Adipocyte (in vitro differentiated cells): ENCODE measurements around the gene SLC38A3.
"Not testable (repeated sequence)": the region's sequence is repeated elsewhere in the genome, so short reads cannot be mapped to it uniquely, and the experiment has no call there.

ENCODE experiments used
- DNase-seq: peaks from one replicate; pipeline ENCODE4 v3.0.0-alpha.2; 2015; ENCODE audit warnings: low read depth
- H3K27me3 ChIP-seq: replicated peaks from 2 replicates; pipeline ENCODE4 v1.7.0; 2013; ENCODE audit warnings: mild to moderate bottlenecking, low read length, moderate library complexity; ENCODE audit not compliant: control insufficient read depth, insufficient read depth
- H3K36me3 ChIP-seq: 2 replicates; pipeline ENCODE4 v1.7.0; 2013; ENCODE audit warnings: low read length, mild to moderate bottlenecking, moderate library complexity; ENCODE audit not compliant: control insufficient read depth, insufficient read depth, severe bottlenecking
- H3K4me1 ChIP-seq: 2 replicates; pipeline ENCODE4 v1.7.0; 2013; ENCODE audit warnings: mild to moderate bottlenecking, low read length, moderate library complexity; ENCODE audit not compliant: control insufficient read depth, insufficient read depth
- H3K4me3 ChIP-seq: 2 replicates; pipeline ENCODE4 v1.7.0; 2013; ENCODE audit warnings: mild to moderate bottlenecking, low read length, moderate library complexity
- H3K9ac ChIP-seq: 2 replicates; pipeline ENCODE4 v1.7.0; 2013; ENCODE audit warnings: mild to moderate bottlenecking, low read length, moderate library complexity
- H3K9me3 ChIP-seq: 2 replicates; pipeline ENCODE4 v1.7.0; 2013; ENCODE audit warnings: mild to moderate bottlenecking, low read length, moderate library complexity; ENCODE audit not compliant: control insufficient read depth

SLC38A3 gene

GRCh38 chr3:50228184-50228763 lies 23.2 kb downstream of the SLC38A3 start:
- H3K36me3 ChIP-seq, H3K9me3 ChIP-seq, DNase-seq, H3K4me1 ChIP-seq: not testable (repeated sequence)
- H3K27me3 ChIP-seq = peaks cover 12% of the 10 kb centered on the region
- peak overlapping the region; percentile 89 for H3K4me3 ChIP-seq
- peak overlapping the region; percentile 93 for H3K9ac ChIP-seq

GRCh38 chr3:50229490-50229889 lies 24.4 kb downstream of the SLC38A3 start:
- Histone ChIP-seq H3K27me3 (peaks cover 4% of the 10 kb centered on the region), H3K9me3 (no peaks in the 10 kb centered on the region), H3K4me1 (peaks cover 10% of the 10 kb centered on the region), H3K36me3 (no peaks in the 10 kb centered on the region), H3K4me3 (no peak overlapping the region), H3K9ac (no peak overlapping the region)
- DNase-seq = no peak

- Histone ChIP-seq H3K4me1 (peaks cover 14% of the 10 kb centered on the region), H3K36me3 (no peaks in the 10 kb centered on the region), H3K4me3 (no peak overlapping the region), H3K9ac (no peak overlapping the region), H3K9me3 (no peaks in the 10 kb centered on the region), H3K27me3 (peaks cover 3% of the 10 kb centered on the region)
- DNase-seq = no peak
Observed at GRCh38 chr3:50230104-50230793, 25.2 kb downstream of the SLC38A3 start.

- H3K9me3 ChIP-seq = no peaks in the 10 kb centered on the region
Observed at GRCh38 chr3:50230794-50231125, 25.7 kb downstream of the SLC38A3 start.

GRCh38 chr3:50231581-50231980 lies 26.5 kb downstream of the SLC38A3 start:
- Histone ChIP-seq H3K9me3 (no peaks in the 10 kb centered on the region), H3K4me1 (peaks cover 17% of the 10 kb centered on the region), H3K9ac (no peak overlapping the region), H3K4me3 (no peak overlapping the region), H3K27me3 (no peaks in the 10 kb centered on the region), H3K36me3 (no peaks in the 10 kb centered on the region)
- DNase-seq = no peak

More at GRCh38 chr3:50230794-50231125, 25.7 kb downstream of the SLC38A3 start:
- H3K36me3 ChIP-seq = no peaks in the 10 kb centered on the region
- DNase-seq = no peak
- H3K9ac ChIP-seq = no peak overlapping the region
- no peaks in the 10 kb centered on the region for H3K27me3 ChIP-seq
- no peak overlapping the region for H3K4me3 ChIP-seq
- H3K4me1 ChIP-seq = peaks cover 17% of the 10 kb centered on the region

- Histone ChIP-seq H3K4me1 (peaks cover 14% of the 10 kb centered on the region), H3K36me3 (no peaks in the 10 kb centered on the region), H3K9me3 (no peaks in the 10 kb centered on the region), H3K27me3 (no peaks in the 10 kb centered on the region), H3K9ac (no peak overlapping the region), H3K4me3 (no peak overlapping the region)
- no peak for DNase-seq
Observed at GRCh38 chr3:50232303-50232702, 27.2 kb downstream of the SLC38A3 start.

GRCh38 chr3:50233176-50233575 lies 28.1 kb downstream of the SLC38A3 start:
- no peak for DNase-seq
- no peak overlapping the region for H3K9ac ChIP-seq
- no peak overlapping the region for H3K4me3 ChIP-seq
- no peaks in the 10 kb centered on the region for H3K36me3 ChIP-seq
- no peaks in the 10 kb centered on the region for H3K9me3 ChIP-seq
- H3K27me3 ChIP-seq = no peaks in the 10 kb centered on the region
- peaks cover 13% of the 10 kb centered on the region for H3K4me1 ChIP-seq

- Histone ChIP-seq H3K4me1 (peaks cover 25% of the 10 kb centered on the region), H3K27me3 (no peaks in the 10 kb centered on the region), H3K4me3 (peak within 1 kb of the TSS; percentile 94), H3K36me3 (no peaks in the 10 kb centered on the region), H3K9ac (peak within 1 kb of the TSS; percentile 96), H3K9me3 (no peaks in the 10 kb centered on the region)
- DNase-seq = peak; percentile 100
Observed at GRCh38 chr3:50235716-50236483, 30.8 kb downstream of the SLC38A3 start, which contains the start of gene GNAI2. Gene GNAI2 (plus strand): TSS chr3:50236204. CDS start chr3:50236336, 132 bp downstream.

GRCh38 chr3:50236484-50237132 lies 31.5 kb downstream of the SLC38A3 start:
- H3K36me3 ChIP-seq = no peaks in the 10 kb centered on the region
- peaks cover 25% of the 10 kb centered on the region for H3K4me1 ChIP-seq
- H3K9ac ChIP-seq = peak overlapping the region; percentile 96
- no peaks in the 10 kb centered on the region for H3K27me3 ChIP-seq
- peak; percentile 21 for DNase-seq
- H3K4me3 ChIP-seq = peak overlapping the region; percentile 94
- H3K9me3 ChIP-seq = no peaks in the 10 kb centered on the region

GRCh38 chr3:50237133-50237651 lies 32.1 kb downstream of the SLC38A3 start:
- Histone ChIP-seq H3K27me3 (no peaks in the 10 kb centered on the region), H3K4me3 (peak overlapping the region; percentile 94), H3K9me3 (no peaks in the 10 kb centered on the region), H3K4me1 (peaks cover 25% of the 10 kb centered on the region), H3K36me3 (no peaks in the 10 kb centered on the region), H3K9ac (peak overlapping the region; percentile 96)
- DNase-seq = peak; percentile 59
